HEK293 (cell line): ENCODE results near the gene ST3GAL5.

Experiments
- BCL11A ChIP-seq: fragments of 450-650 bp; formaldehyde crosslinking; IDR thresholded peaks from 2 replicates; pipeline ENCODE4 v1.5.1; 2016; ENCODE audit warnings: low read depth, missing biosample characterization, missing genetic modification characterization
- ZBTB10 ChIP-seq: fragments of 450-650 bp; formaldehyde crosslinking; IDR thresholded peaks from 2 replicates; pipeline ENCODE4 v1.5.1; 2016; ENCODE audit warnings: missing biosample characterization, missing genetic modification characterization
- ZBTB26 ChIP-seq: fragments of 450-650 bp; formaldehyde crosslinking; optimal IDR thresholded peaks from 2 replicates; pipeline ENCODE3; 2016; ENCODE audit warnings: missing biosample characterization, mild to moderate bottlenecking, missing genetic modification characterization
- ZNF19 ChIP-seq: fragments of 450-650 bp; formaldehyde crosslinking; IDR thresholded peaks from 2 replicates; pipeline ENCODE4; 2016; ENCODE audit warnings: missing biosample characterization, missing genetic modification characterization, low read depth
- ZNF292 ChIP-seq: fragments of 450-650 bp; formaldehyde crosslinking; IDR thresholded peaks from 2 replicates; pipeline ENCODE4 v1.5.1; 2016; ENCODE audit warnings: low read depth, missing biosample characterization, missing genetic modification characterization, borderline replicate concordance
- TF ChIP-seq, protein P1 (sequence below): fragments of 450-650 bp; formaldehyde crosslinking; IDR thresholded peaks from 2 replicates; pipeline ENCODE4 v1.5.1; 2016; ENCODE audit warnings: missing biosample characterization, missing genetic modification characterization
- TF ChIP-seq, protein P2 (sequence below): fragments of 450-650 bp; formaldehyde crosslinking; IDR thresholded peaks from 2 replicates; pipeline ENCODE4 v1.5.1; 2016; ENCODE audit warnings: missing biosample characterization, missing genetic modification characterization

DNA sequence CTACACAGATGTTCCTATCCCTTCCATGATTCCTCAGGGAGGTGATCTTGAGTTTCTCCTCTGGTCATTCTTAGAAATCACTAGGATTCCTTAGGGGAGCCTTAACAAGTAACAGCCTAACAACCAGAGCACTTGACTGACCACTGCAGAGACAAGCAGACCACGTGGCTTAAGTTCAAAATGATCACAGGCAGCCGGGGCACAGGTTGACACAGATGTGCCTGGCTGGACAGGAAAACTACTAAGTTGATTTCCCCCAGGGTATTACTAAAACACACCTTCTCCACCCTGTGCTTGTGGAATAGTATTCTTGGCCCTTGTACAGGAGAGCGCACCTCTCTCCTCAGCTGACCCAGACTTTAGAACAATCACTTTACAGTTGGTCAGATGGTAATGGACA, 29.9 kb downstream of the ST3GAL5 start:
- TF ChIP-seq BCL11A (tag by site-specific recombination) (no peak), ZNF292 (tag by site-specific recombination) (no peak), ZNF19 (tag by site-specific recombination) (no peak), ZBTB10 (tag by site-specific recombination) (no peak), ZBTB26 (tag by site-specific recombination) (no peak)
- TF ChIP-seq, protein P1, sequence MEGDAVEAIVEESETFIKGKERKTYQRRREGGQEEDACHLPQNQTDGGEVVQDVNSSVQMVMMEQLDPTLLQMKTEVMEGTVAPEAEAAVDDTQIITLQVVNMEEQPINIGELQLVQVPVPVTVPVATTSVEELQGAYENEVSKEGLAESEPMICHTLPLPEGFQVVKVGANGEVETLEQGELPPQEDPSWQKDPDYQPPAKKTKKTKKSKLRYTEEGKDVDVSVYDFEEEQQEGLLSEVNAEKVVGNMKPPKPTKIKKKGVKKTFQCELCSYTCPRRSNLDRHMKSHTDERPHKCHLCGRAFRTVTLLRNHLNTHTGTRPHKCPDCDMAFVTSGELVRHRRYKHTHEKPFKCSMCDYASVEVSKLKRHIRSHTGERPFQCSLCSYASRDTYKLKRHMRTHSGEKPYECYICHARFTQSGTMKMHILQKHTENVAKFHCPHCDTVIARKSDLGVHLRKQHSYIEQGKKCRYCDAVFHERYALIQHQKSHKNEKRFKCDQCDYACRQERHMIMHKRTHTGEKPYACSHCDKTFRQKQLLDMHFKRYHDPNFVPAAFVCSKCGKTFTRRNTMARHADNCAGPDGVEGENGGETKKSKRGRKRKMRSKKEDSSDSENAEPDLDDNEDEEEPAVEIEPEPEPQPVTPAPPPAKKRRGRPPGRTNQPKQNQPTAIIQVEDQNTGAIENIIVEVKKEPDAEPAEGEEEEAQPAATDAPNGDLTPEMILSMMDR = no peak
- TF ChIP-seq, protein P2, sequence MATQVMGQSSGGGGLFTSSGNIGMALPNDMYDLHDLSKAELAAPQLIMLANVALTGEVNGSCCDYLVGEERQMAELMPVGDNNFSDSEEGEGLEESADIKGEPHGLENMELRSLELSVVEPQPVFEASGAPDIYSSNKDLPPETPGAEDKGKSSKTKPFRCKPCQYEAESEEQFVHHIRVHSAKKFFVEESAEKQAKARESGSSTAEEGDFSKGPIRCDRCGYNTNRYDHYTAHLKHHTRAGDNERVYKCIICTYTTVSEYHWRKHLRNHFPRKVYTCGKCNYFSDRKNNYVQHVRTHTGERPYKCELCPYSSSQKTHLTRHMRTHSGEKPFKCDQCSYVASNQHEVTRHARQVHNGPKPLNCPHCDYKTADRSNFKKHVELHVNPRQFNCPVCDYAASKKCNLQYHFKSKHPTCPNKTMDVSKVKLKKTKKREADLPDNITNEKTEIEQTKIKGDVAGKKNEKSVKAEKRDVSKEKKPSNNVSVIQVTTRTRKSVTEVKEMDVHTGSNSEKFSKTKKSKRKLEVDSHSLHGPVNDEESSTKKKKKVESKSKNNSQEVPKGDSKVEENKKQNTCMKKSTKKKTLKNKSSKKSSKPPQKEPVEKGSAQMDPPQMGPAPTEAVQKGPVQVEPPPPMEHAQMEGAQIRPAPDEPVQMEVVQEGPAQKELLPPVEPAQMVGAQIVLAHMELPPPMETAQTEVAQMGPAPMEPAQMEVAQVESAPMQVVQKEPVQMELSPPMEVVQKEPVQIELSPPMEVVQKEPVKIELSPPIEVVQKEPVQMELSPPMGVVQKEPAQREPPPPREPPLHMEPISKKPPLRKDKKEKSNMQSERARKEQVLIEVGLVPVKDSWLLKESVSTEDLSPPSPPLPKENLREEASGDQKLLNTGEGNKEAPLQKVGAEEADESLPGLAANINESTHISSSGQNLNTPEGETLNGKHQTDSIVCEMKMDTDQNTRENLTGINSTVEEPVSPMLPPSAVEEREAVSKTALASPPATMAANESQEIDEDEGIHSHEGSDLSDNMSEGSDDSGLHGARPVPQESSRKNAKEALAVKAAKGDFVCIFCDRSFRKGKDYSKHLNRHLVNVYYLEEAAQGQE (tag by site-specific recombination) = no peak
